DOHH2 (cell line): ENCODE data around the gene COPE.

Experiments used
- H3F3A ChIP-seq: fragments of 200-600 bp; sonication (generic), shearing (Covaris generic); 2 replicates; pipeline ENCODE4 v1.6.0; 2016; ENCODE audit warnings: antibody characterized with exemption, mild to moderate bottlenecking; ENCODE audit not compliant: control insufficient read depth, insufficient read depth
- H3K27ac ChIP-seq: fragments of 200-600 bp; sonication (generic); 2 replicates; pipeline ENCODE4 v1.5.1; 2014; ENCODE audit warnings: low read depth, mild to moderate bottlenecking, low read length, moderate library complexity
- H3K27me3 ChIP-seq: fragments of 200-600 bp; sonication (generic); 2 replicates; pipeline ENCODE4 v1.6.1; 2014; ENCODE audit warnings: mild to moderate bottlenecking, low read length, mixed read lengths; ENCODE audit not compliant: control insufficient read depth
- H3K36me3 ChIP-seq: fragments of 200-600 bp; sonication (generic); 2 replicates; pipeline ENCODE4 v1.6.1; 2014; ENCODE audit warnings: mild to moderate bottlenecking, low read length, moderate library complexity, mixed read lengths; ENCODE audit not compliant: control insufficient read depth
- H3K4me1 ChIP-seq: fragments of 200-600 bp; sonication (generic); 2 replicates; pipeline ENCODE4 v1.6.1; 2014; ENCODE audit warnings: mild to moderate bottlenecking, low read length, mixed read lengths; ENCODE audit not compliant: control insufficient read depth
- H3K4me2 ChIP-seq: fragments of 200-600 bp; sonication (generic); 2 replicates; pipeline ENCODE4 v1.6.0; 2014; ENCODE audit warnings: mild to moderate bottlenecking, low read length, moderate library complexity
- H3K4me3 ChIP-seq: fragments of 200-600 bp; sonication (generic); 2 replicates; pipeline ENCODE4 v1.5.1; 2014; ENCODE audit warnings: mild to moderate bottlenecking, low read length, mixed read lengths
- H3K79me2 ChIP-seq: fragments of 200-600 bp; sonication (generic); 2 replicates; pipeline ENCODE4 v1.6.1; 2014; ENCODE audit warnings: mild to moderate bottlenecking, low read length, mixed read lengths; ENCODE audit not compliant: control insufficient read depth
- H3K9me2 ChIP-seq: fragments of 200-600 bp; sonication (generic); replicated peaks from 2 replicates; pipeline ENCODE4 v1.6.1; 2014; ENCODE audit warnings: mild to moderate bottlenecking, low read length, mixed read lengths; ENCODE audit not compliant: control insufficient read depth
- H3K9me3 ChIP-seq: fragments of 200-600 bp; sonication (generic); 2 replicates; pipeline ENCODE4 v1.6.1; 2014; ENCODE audit warnings: antibody characterized with exemption, low read length, mixed read lengths; ENCODE audit not compliant: control insufficient read depth, insufficient read depth
- H4K20me1 ChIP-seq: fragments of 200-600 bp; sonication (generic); 2 replicates; pipeline ENCODE4 v1.6.0; 2014; ENCODE audit warnings: low read depth, mild to moderate bottlenecking, antibody characterized with exemption, low read length, moderate library complexity; ENCODE audit not compliant: control insufficient read depth, insufficient read depth
- EZH2phosphoT487 ChIP-seq: fragments of 200-600 bp; sonication (generic); IDR thresholded peaks from 2 replicates; pipeline ENCODE4 v1.6.1; 2017; ENCODE audit warnings: borderline replicate concordance, mild to moderate bottlenecking, antibody characterized with exemption, low read length, moderate library complexity, mixed read lengths
- TF ChIP-seq, protein P1 (sequence below): fragments of 200-600 bp; sonication (generic); IDR thresholded peaks from one replicate; pipeline ENCODE4 v1.5.1; 2014; ENCODE audit warnings: antibody characterized with exemption, mild to moderate bottlenecking, low read depth, low read length; ENCODE audit not compliant: poor library complexity, severe bottlenecking

Gene COPE

DNA sequence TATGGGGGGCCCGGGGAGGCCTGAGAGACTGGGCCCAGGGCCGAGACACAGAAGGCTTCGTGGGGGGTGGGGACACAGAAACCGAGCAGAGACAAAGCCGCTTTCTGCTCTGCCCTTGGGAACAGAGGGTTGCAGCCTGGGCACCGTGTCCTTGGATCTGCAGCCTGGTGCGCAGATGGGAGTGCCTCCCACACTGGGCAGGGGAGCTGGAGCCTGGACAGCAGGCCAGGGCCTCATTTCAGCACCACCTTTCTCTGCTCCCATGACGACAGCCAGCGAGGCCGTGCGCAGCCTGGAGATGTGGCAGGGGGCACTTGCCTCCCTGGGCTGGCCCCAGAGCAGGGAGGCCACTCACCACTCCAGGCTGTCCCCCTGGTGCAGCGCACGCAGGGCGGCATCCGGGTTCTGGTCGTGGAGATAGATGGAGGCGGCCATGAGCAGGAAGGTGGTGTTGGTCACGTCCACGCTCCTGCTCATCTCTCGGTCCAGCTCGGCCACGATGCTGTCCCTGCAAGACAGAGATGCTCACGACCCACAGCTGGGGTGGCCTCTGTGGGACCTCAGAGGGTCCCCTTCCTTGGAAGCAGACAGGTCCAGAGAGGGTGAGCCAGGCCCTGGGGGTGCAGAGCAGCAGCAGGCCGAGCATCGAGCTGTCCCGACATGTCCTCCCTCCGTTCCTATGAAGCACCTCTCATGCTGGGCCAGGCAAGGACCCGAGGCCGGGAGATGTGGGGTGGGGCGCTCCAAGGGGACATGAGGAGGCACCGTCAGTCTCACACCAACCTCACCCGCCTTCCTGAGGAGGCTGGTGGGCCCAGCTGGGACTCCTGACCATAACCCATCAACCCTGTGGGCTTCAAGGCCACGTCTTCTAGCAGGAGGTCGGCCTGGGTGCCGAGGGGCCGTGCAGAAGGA, 12.3 kb downstream of the COPE start:
- Histone ChIP-seq H3K9me2 (no peaks in the 10 kb centered on the region), H3K27me3 (no peaks in the 10 kb centered on the region), H3F3A (no peaks in the 10 kb centered on the region), H3K9me3 (no peaks in the 10 kb centered on the region), H3K4me2 (no peak overlapping the region), H3K79me2 (no peaks in the 10 kb centered on the region), H3K4me3 (no peak overlapping the region), H4K20me1 (no peaks in the 10 kb centered on the region), H3K36me3 (peaks cover 38% of the 10 kb centered on the region), H3K27ac (no peak overlapping the region), H3K4me1 (no peaks in the 10 kb centered on the region)
- no peak for TF ChIP-seq EZH2phosphoT487
- TF ChIP-seq, protein P1, sequence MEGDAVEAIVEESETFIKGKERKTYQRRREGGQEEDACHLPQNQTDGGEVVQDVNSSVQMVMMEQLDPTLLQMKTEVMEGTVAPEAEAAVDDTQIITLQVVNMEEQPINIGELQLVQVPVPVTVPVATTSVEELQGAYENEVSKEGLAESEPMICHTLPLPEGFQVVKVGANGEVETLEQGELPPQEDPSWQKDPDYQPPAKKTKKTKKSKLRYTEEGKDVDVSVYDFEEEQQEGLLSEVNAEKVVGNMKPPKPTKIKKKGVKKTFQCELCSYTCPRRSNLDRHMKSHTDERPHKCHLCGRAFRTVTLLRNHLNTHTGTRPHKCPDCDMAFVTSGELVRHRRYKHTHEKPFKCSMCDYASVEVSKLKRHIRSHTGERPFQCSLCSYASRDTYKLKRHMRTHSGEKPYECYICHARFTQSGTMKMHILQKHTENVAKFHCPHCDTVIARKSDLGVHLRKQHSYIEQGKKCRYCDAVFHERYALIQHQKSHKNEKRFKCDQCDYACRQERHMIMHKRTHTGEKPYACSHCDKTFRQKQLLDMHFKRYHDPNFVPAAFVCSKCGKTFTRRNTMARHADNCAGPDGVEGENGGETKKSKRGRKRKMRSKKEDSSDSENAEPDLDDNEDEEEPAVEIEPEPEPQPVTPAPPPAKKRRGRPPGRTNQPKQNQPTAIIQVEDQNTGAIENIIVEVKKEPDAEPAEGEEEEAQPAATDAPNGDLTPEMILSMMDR = no peak

DNA sequence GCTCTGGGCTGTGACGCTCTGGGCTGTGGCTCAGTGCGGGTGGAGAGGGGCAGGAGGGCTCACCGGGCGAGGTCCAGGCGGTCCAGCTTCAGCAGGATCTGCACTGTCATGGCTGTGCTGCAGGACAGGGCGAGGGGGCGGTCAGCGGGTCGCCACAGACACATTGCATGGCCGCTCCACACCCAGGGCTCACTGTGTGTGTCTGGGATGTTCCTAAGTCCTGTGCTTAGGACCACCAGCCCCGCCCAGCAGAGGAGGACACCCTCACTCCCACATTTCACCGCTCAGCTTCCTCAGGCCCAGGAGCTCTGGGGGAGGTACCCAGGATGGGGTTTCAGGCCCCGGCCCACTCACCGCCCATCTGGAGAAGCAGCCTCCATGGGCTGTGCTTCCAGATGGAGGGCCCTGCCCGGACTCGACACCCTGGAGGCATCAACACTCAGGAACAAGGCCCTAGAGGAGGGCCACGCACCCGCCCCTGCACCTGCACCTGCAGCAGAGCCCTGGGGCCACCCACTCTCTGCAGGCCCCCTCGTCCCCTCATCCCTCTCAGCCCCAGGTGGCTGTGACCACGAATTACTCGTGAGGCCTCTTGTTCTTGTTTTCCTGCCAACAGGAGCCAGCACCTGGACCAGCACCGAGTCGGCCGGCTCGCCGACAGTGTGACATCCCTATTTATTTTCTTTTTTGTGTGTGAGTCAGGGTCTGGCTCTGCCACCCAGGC, 13.5 kb downstream of the COPE start:
- Histone ChIP-seq H3K27me3 (no peaks in the 10 kb centered on the region), H3K4me1 (no peaks in the 10 kb centered on the region), H3K36me3 (peaks cover 36% of the 10 kb centered on the region), H3K9me2 (no peaks in the 10 kb centered on the region), H4K20me1 (no peaks in the 10 kb centered on the region), H3F3A (no peaks in the 10 kb centered on the region), H3K79me2 (no peaks in the 10 kb centered on the region), H3K9me3 (no peaks in the 10 kb centered on the region), H3K4me3 (no peak overlapping the region), H3K27ac (no peak overlapping the region), H3K4me2 (no peak overlapping the region)
- TF ChIP-seq, protein P1 = no peak
- no peak for TF ChIP-seq EZH2phosphoT487

GRCh38 chr19:18905058-18905456, 14.1 kb downstream of the COPE start:
- H3K27me3 ChIP-seq = no peaks in the 10 kb centered on the region
- no peak overlapping the region for H3K27ac ChIP-seq
- H3K79me2 ChIP-seq = no peaks in the 10 kb centered on the region
- H4K20me1 ChIP-seq = no peaks in the 10 kb centered on the region
- H3F3A ChIP-seq = no peaks in the 10 kb centered on the region
- no peaks in the 10 kb centered on the region for H3K9me3 ChIP-seq
- no peak overlapping the region for H3K4me2 ChIP-seq
- H3K9me2 ChIP-seq = no peaks in the 10 kb centered on the region
- peaks cover 32% of the 10 kb centered on the region for H3K36me3 ChIP-seq
- TF ChIP-seq, protein P1 = no peak
- TF ChIP-seq EZH2phosphoT487 = no peak
- H3K4me1 ChIP-seq = no peaks in the 10 kb centered on the region
- H3K4me3 ChIP-seq = no peak overlapping the region
